Panc1 (cell line): ENCODE measurements around the gene SPTBN1. TPM values are rescaled to one million over a fixed set of nuclear protein-coding genes. Genes with fewer than 3 reads are reported as not detected.

Experiments used
- ATAC-seq: fragments of 200-7000 bp; cut with Tn5 transposase; 2 replicates; pipeline ENCODE4 v1.9.1; 2020; ENCODE audit warnings: mild to moderate bottlenecking, moderate library complexity
- BruUV-seq: library from RNA; stranded (reverse); fragments of 400-500 nt; replicated peaks from 2 replicates; lab custom pipeline; 2021; lab: Mats Ljungman, UMichigan
- CTCF ChIA-PET: fragments of 300-600 bp; sonication (Branson Sonifier 250); formaldehyde crosslinking; loops from one replicate; lab custom pipeline; 2022; ENCODE audit warnings: antibody characterized with exemption; lab: Charles Lee
- POLR2A ChIA-PET: fragments of 300-600 bp; sonication (Branson Sonifier 250); formaldehyde crosslinking; loops from one replicate; lab custom pipeline; 2022; ENCODE audit warnings: antibody characterized with exemption; lab: Charles Lee
- DNase-seq: peaks from one replicate; pipeline ENCODE4 v3.0.0-alpha.2; 2010; ENCODE audit warnings: low read depth, low spot score
- H3K27ac ChIP-seq: 2 replicates; pipeline ENCODE4 v1.5.1; 2011; ENCODE audit warnings: mild to moderate bottlenecking, low read length, inconsistent platforms
- H3K27me3 ChIP-seq: fragments of 200-500 bp; sonication (Bioruptor generic); 2 replicates; pipeline ENCODE4 v1.6.0; 2014; ENCODE audit warnings: low read length, inconsistent platforms; ENCODE audit not compliant: control insufficient read depth, insufficient read depth
- H3K36me3 ChIP-seq: fragments of 200-500 bp; sonication (Bioruptor generic); 2 replicates; pipeline ENCODE4 v1.5.1; 2014; ENCODE audit warnings: inconsistent platforms, mild to moderate bottlenecking, low read length, moderate library complexity; ENCODE audit not compliant: control insufficient read depth, insufficient read depth
- H3K4me1 ChIP-seq: 2 replicates; pipeline ENCODE4 v1.5.1; 2011; ENCODE audit warnings: inconsistent platforms, mild to moderate bottlenecking, low read length, moderate library complexity; ENCODE audit not compliant: control insufficient read depth, insufficient read depth
- H3K4me3 ChIP-seq, 2 experiments: 2 replicates each; pipeline ENCODE4 v1.5.1; 2011 to 2012; ENCODE audit warnings: low read depth in 2 of 2, low read length in 2 of 2, mild to moderate bottlenecking in 2 of 2, inconsistent platforms in 1 of 2, moderate library complexity in 1 of 2
- H3K9me3 ChIP-seq: fragments of 200-500 bp; sonication (Bioruptor generic); 2 replicates; pipeline ENCODE4 v1.5.1; 2014; ENCODE audit warnings: low read depth, mild to moderate bottlenecking, inconsistent platforms, low read length, moderate library complexity; ENCODE audit not compliant: control insufficient read depth, insufficient read depth
- CTCF ChIP-seq: fragments of 450-650 bp; IDR thresholded peaks from 2 replicates; pipeline ENCODE4 v1.5.1; 2017; ENCODE audit warnings: mild to moderate bottlenecking
- POLR2AphosphoS5 ChIP-seq: IDR thresholded peaks from 2 replicates; pipeline ENCODE4 v1.6.1; 2012; ENCODE audit warnings: mild to moderate bottlenecking, low read depth, low read length, moderate library complexity
- SIN3A ChIP-seq: IDR thresholded peaks from 2 replicates; pipeline ENCODE4 v1.6.1; 2012; ENCODE audit warnings: low read depth, mild to moderate bottlenecking, low read length, moderate library complexity, borderline replicate concordance; ENCODE audit not compliant: insufficient read depth
- TCF7L2 ChIP-seq: IDR thresholded peaks from 2 replicates; pipeline ENCODE4 v1.6.1; 2011; ENCODE audit warnings: mild to moderate bottlenecking, low read depth, low read length, inconsistent platforms
- in situ Hi-C: cut with HindIII; loops from 2 replicates; pipeline ENCODE4 v1.10.0; 2016; ENCODE audit warnings: low sequenced_read_pairs, low pct_unique_long_range_greater_than_20kb
- intact Hi-C: fragments of 100-400 bp; cut with micrococcal nuclease; formaldehyde crosslinking; loops from one replicate; pipeline ENCODE4 v1.10.0; 2022; ENCODE audit not compliant: unreplicated experiment
- total RNA-seq: library from RNA; stranded (reverse); gene quantifications from one replicate; pipeline ENCODE4 v1.2.1, GENCODE V29; 2021; ENCODE audit not compliant: unreplicated experiment
- TF ChIP-seq, protein P1 (sequence below), 2 experiments: IDR thresholded peaks; 2 replicates each; pipeline ENCODE4 v1.6.1; 2011 to 2012; ENCODE audit warnings: low read depth in 2 of 2, control low read depth in 1 of 2, low read length in 1 of 2, mild to moderate bottlenecking in 1 of 2, moderate library complexity in 1 of 2; ENCODE audit not compliant: insufficient read depth in 1 of 2

Gene SPTBN1
- total RNA-seq, 1 experiment from 2014 or later: 169 TPM

GRCh38 chr2:54652540-54652939 is 196.4 kb downstream of the SPTBN1 start:
- no TSS peak for BruUV-seq
- TF ChIP-seq TCF7L2 (no peak), CTCF (no peak), SIN3A (no peak), POLR2AphosphoS5 (no peak)
- TF ChIP-seq, protein P1, sequence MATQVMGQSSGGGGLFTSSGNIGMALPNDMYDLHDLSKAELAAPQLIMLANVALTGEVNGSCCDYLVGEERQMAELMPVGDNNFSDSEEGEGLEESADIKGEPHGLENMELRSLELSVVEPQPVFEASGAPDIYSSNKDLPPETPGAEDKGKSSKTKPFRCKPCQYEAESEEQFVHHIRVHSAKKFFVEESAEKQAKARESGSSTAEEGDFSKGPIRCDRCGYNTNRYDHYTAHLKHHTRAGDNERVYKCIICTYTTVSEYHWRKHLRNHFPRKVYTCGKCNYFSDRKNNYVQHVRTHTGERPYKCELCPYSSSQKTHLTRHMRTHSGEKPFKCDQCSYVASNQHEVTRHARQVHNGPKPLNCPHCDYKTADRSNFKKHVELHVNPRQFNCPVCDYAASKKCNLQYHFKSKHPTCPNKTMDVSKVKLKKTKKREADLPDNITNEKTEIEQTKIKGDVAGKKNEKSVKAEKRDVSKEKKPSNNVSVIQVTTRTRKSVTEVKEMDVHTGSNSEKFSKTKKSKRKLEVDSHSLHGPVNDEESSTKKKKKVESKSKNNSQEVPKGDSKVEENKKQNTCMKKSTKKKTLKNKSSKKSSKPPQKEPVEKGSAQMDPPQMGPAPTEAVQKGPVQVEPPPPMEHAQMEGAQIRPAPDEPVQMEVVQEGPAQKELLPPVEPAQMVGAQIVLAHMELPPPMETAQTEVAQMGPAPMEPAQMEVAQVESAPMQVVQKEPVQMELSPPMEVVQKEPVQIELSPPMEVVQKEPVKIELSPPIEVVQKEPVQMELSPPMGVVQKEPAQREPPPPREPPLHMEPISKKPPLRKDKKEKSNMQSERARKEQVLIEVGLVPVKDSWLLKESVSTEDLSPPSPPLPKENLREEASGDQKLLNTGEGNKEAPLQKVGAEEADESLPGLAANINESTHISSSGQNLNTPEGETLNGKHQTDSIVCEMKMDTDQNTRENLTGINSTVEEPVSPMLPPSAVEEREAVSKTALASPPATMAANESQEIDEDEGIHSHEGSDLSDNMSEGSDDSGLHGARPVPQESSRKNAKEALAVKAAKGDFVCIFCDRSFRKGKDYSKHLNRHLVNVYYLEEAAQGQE (IDR thresholded peaks at IDR 0.05; ENCODE audit: insufficient read depth in 1 of 2, low read depth in 2 of 2, low read length in 1 of 2): no peak
- ChIA-PET POLR2A (no interaction called here), CTCF (no interaction called here)
- H3K9me3 ChIP-seq: no peaks in the 10 kb centered on the region
- DNase-seq: no peak
- intact Hi-C loops: no loop called here
- no peaks in the 10 kb centered on the region for H3K27me3 ChIP-seq
- no peak for ATAC-seq
- peaks cover 55% of the 10 kb centered on the region for H3K36me3 ChIP-seq
- H3K27ac ChIP-seq: no peak overlapping the region
- H3K4me1 ChIP-seq: no peaks in the 10 kb centered on the region
- no peak overlapping the region for H3K4me3 ChIP-seq
- in situ Hi-C loops: no loop called here

DNA sequence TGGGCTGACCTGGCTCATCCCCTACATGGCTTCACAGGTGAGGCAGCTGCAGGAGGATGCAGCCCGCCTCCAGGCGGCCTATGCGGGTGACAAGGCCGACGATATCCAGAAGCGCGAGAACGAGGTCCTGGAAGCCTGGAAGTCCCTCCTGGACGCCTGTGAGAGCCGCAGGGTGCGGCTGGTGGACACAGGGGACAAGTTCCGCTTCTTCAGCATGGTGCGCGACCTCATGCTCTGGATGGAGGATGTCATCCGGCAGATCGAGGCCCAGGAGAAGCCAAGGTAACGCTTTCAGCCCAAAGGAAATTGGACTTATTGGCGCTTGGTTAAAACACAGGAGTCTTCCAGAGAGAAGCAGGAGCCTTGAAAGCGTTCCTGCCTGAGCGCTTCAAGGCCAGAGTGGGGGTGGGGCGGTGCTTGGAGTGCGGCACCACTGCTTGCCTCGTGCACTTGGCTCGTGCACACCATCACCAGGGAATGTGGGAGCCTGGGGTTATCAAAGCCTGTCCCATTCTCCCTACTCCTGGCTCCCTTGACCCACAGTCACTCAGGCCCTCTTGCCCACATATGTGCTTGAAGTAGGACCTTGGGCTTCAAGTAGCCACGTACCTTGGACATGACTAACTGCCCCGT is 197.6 kb downstream of the SPTBN1 start:
- TF ChIP-seq, protein P1 (IDR thresholded peaks at IDR 0.05; ENCODE audit: insufficient read depth in 1 of 2, low read depth in 2 of 2, low read length in 1 of 2): no peak
- TF ChIP-seq CTCF: no peak
- TF ChIP-seq POLR2AphosphoS5: no peak
- TF ChIP-seq SIN3A: no peak
- TF ChIP-seq TCF7L2: no peak
- Histone ChIP-seq H3K4me3 (no peak overlapping the region), H3K27ac (no peak overlapping the region), H3K36me3 (peaks cover 53% of the 10 kb centered on the region), H3K27me3 (no peaks in the 10 kb centered on the region), H3K9me3 (no peaks in the 10 kb centered on the region), H3K4me1 (no peaks in the 10 kb centered on the region)
- ChIA-PET CTCF (no interaction called here), POLR2A (no interaction called here)
- ATAC-seq: no peak
- in situ Hi-C loops: no loop called here
- intact Hi-C loops: no loop called here
- DNase-seq: no peak
- no TSS peak for BruUV-seq
